Measurements from ENCODE around the gene RHBDF2.

RHBDF2 gene

GRCh38 chr17:76432712-76433336 lies 68.4 kb downstream of the RHBDF2 start:
- DNase-seq: no peak

GRCh38 chr17:76432004-76432403 lies 69.2 kb downstream of the RHBDF2 start:
- no peak for DNase-seq

GRCh38 chr17:76431509-76431908 lies 69.7 kb downstream of the RHBDF2 start:
- DNase-seq: no peak

GRCh38 chr17:76428511-76428910 lies 72.7 kb downstream of the RHBDF2 start:
- DNase-seq: no peak

GRCh38 chr17:76427501-76428231 lies 73.6 kb downstream of the RHBDF2 start:
- DNase-seq: no peak

GRCh38 chr17:76426853-76427252 lies 74.4 kb downstream of the RHBDF2 start:
- no peak for DNase-seq

- DNase-seq: no peak
Observed at GRCh38 chr17:76422860-76423259, 78.4 kb downstream of the RHBDF2 start.

- DNase-seq: no peak
Observed at GRCh38 chr17:76422406-76422805, 78.8 kb downstream of the RHBDF2 start.

GRCh38 chr17:76421044-76421407 lies 80.2 kb downstream of the RHBDF2 start:
- DNase-seq: no peak
